Measurements from ENCODE around the gene PEX14. TPM values are rescaled to one million over a fixed set of nuclear protein-coding genes. Genes with fewer than 3 reads are reported as not detected.
"Not testable (repeated sequence)": the region's sequence is repeated elsewhere in the genome, so short reads cannot be mapped to it uniquely, and the experiment has no call there.

Gene PEX14, protein sequence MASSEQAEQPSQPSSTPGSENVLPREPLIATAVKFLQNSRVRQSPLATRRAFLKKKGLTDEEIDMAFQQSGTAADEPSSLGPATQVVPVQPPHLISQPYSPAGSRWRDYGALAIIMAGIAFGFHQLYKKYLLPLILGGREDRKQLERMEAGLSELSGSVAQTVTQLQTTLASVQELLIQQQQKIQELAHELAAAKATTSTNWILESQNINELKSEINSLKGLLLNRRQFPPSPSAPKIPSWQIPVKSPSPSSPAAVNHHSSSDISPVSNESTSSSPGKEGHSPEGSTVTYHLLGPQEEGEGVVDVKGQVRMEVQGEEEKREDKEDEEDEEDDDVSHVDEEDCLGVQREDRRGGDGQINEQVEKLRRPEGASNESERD
- 7.7 and 8.5 TPM in 2 replicates for total RNA-seq

DNA sequence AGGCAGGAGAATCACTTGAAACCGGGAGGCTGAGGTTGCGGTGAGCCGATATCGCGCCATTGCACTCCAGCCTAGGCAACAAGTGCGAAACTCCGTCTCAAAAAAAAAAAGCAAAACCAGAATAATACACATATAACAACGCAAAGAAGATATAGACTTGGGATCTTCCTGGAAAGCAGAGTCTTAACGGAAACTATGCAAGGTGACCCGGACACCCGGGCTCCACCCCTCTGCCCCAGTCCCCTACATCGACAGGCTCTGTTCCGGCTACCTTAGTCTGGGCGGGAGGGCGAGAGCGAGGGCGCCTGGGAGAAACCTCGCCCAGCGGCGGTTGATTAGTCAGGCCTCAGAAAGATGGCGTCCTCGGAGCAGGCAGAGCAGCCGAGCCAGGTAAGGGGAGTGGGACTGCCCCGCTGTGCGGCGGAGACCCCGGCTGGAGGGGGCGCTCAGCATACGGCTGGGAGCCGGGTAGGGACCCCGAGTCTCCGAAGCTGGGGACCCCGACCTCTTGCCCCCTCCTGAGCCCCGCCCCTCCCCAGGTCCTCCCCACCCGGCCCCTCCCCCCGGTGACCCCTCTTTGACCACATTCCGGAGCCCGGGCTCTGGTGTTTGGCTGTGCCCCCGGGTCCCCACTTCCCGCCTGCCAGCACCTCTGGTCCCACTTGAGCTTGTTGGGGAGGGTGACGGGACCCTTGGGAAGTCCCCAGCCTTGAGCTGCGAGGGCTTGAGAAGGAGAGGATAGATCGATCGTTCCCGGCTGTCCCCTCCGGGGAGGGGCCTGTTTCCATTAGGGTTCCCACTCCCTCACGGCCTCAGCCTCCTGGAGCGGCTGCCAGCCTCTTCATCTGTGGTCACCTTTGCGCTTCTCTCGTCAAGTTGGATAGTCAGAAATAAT, at the start of gene PEX14:
Gene PEX14, plus strand, starts transcription at position 338 of the 895 bp plus-strand sequence. Its CDS starts 17 bp downstream, at position 355.
- peak; percentile 84 to 87 for DNase-seq (ENCODE audit: low read depth in 2 of 2)

DNA sequence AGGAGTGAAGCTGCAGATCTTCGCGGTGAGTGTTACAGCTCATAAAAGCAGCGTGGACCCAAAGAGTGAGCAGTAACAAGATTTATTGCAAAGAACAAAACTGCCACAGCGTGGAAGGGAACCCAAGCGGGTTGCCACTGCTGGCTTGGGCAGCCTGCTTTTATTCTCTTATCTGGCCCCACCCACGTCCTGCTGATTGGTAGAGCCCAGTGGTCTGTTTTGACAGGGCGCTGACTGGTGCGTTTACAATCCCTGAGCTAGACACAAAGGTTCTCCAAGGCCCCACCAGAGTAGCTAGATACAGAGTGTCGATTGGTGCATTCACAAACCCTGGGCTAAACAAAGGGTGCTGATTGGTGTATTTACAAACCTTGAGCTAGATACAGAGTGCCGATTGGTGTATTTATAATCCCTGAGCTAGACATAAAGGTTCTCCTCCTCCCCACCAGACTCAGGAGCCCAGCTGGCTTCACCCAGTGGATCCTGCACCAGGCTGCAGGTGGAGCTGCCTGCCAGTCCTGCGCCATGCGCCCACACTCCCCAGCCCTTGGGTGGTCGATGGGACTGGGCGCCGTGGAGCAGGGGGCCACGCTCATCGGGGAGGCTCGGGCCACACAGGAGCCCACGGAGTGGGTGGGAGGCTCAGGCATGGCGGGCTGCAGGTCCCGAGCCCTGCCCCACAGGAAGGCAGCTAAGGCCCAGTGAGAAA, 48.8 kb upstream of the PEX14 start:
- not testable (repeated sequence) for DNase-seq (ENCODE audit: low read depth in 2 of 2)

DNA sequence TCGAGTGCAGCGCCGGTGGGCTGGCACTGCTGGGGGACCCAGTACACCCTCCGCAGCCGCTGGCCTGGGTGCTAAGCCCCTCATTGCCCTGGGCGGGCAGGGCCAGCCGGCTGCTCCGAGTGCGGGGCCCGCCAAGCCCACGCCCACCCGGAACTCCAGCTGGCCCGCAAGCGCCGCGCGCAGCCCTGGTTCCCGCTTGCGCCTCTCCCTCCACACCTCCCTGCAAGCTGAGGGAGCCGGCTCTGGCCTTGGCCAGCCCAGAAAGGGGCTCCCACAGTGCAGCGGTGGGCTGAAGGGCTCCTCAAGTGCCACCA, 48.3 kb upstream of the PEX14 start:
- not testable (repeated sequence) for DNase-seq (ENCODE audit: low read depth in 2 of 2)

DNA sequence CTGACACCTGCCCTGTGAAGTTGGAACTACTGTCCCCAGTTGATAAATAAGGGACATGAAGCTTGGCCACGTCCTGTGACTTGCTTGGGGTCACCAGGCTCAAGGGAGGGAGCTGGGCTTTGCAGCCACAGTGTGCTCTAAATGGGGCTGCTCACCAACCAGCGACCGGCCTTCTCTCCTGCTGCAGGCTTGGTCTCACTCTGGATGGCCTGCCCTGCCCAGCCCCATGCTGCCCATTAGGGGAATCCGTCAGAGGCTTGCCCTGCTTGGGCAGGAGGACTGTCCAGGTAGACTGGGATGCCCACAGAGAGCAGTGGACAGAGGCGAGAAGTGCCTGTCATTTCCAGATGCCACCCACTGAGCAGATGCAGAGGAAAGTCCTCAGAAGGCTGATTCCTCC, 45.8 kb upstream of the PEX14 start:
- no peak for DNase-seq (ENCODE audit: low read depth in 2 of 2)

DNA sequence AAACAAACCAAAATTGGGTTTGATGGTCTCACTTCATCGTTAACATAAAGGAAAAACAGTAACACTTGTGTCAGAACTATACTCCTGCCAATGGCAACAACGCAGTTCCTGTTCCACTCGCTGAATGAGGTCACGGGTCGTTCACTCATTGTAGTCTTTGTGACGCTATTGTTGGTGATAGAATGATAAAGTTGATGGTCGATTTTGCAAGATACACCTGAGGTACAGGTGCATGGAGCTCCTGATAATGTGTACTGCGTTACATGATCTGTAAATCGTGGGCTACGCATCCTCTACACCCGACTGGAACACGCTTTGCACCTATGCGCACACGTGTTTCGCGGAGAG, 44.9 kb upstream of the PEX14 start:
- DNase-seq (ENCODE audit: low read depth in 2 of 2), result peak; percentile 73 to 96

DNA sequence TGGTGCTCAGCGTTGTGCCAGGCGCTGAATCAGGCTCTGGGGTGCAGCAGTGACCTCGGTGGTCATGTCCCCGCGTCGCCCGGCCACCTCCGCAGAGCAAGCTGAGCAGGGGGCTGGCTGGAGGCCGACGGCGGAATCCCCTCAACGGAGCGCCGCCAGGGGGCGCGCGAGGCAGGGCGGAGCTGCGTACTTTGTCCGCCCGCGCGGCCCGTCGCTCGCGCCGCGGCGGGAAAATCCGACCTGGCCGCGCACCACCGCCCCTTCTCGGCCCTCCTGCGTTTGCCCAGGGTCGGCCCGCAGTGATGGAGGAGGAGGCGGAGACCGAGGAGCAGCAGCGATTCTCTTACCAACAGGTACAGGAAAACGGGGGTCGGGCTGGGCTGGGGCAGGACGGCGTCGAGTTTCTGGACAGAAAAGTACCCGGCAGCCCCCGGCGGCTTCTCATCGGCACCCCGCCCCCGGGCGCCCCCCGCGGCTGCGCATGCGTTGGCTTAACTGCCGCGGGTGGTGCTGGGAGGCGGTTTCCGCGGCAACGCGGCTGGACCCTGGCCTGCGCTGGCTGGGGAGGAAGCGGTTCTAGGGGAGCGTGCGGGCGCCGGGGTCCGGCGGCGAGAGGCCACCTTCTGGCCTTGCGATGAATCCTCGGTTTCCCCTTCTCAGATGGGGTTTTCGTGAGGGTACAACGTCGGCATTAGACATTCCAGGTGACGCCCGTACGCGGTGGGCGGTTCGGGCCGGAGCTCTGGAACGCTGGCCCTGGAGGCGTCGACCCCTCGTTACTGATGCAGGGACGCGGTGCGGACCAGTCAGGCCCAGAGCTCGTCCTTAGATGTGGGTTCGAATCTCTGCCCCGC, 44.3 kb upstream of the PEX14 start, which contains the start of gene CENPS:
Gene CENPS, plus strand, starts transcription at position 218 of the 854 bp plus-strand sequence. Its CDS starts 85 bp downstream, at position 303.
- DNase-seq (ENCODE audit: low read depth in 2 of 2), result peak; percentile 87 to 90

DNA sequence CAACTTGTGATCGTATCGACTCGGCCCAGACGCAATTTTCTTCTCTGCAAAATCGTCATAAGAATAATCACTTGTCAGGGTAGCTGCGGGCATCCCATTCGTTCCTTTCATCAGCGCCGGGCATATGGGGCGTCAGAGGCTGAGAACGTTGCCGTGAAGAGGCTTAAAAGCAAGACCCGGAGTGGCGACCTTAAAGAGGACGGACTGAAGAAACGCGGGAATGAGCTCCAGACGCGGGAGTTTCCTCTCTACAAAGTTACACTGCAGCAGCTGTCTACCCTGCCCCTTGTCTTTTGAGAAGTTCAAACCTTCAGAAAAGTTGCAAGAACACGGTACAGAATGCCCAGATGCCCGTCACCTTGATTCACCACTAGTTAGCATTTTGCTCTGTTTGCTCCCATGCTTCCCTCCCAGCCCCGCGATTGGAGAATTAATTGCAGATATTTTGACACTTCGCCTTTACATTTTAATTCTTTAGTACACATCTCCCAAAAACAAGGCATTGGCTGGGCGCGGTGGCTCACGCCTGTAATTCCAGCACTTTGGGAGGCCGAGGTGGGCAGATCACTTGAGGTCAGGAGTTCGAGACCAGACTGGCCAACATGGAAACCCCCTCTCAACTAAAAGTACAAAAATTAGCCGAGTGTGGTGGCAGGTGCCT, 43.5 kb upstream of the PEX14 start:
- DNase-seq (ENCODE audit: low read depth in 2 of 2), result no peak

DNA sequence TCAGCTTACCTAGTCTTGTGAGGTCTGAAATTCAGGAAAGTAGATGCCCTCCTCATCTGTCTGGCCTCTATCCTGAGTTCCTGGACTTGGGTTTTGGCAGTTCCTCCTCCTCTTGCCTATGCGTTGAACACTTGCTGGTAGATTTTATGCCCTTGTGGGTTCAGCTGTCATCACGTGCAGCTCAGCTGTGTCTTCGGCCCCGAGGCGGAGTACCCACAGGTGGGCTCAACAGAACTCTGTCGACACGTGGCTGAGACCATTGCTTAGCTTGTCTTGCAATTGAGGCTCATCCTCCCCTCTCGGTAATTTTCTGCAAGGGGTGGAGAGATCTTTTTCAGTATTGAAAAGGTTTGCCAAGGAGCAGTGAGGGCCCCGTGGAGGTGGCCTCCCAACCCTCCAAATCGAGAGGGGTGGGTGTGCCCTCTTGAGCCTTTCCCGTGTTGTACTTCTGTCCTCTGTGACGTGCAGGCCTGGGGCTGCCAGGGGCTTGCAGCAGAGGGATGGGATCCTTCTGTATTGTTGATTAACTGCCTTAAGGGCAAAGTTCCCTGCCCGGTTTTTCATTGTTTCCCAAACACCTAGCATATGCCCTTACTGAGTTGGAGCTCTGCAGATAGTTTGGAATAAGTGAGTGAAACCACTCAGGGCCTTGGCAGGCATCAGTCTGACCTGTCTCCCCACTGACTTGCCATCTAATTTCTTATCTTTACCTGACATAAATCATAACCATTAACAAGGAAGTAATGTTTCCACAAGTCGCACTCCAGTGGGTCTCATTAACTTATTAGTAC, 41.6 kb upstream of the PEX14 start:
- DNase-seq (ENCODE audit: low read depth in 2 of 2), result no peak

DNA sequence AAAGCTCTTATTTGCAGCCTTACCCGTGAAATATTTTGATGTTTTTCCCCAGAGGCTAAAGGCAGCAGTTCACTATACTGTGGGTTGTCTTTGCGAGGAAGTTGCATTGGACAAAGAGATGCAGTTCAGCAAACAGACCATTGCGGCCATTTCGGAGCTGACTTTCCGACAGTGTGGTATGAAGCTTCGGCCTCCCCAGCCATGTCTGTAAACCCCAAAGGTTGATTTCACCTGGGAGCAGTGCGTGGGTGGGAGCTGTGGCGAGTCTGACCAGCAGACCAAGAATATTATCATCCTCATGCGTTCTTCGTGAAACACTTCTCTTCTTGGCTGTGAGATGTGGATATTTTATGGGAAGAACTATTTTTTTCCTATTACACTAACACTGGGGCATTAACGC, 41.0 kb upstream of the PEX14 start:
- DNase-seq (ENCODE audit: low read depth in 2 of 2), result no peak

DNA sequence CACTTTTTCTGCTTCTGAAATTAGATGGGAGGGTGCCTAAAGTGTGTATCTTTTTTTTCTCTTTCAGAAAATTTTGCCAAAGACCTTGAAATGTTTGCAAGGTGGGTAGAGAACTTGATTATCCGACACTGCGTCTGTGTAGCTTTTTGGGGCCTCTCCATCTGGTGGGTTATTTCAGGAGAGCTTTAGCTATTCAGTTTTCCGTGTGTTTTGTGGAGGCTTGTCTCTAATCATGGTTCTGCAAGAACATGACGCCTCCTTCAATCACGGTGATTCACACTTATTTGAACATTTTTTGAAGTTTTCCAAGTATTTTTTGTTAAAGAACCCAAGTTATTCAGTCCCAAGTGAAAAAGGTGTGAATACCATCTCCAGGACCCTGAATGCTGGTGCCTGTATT, 40.2 kb upstream of the PEX14 start:
- DNase-seq (ENCODE audit: low read depth in 2 of 2), result no peak

DNA sequence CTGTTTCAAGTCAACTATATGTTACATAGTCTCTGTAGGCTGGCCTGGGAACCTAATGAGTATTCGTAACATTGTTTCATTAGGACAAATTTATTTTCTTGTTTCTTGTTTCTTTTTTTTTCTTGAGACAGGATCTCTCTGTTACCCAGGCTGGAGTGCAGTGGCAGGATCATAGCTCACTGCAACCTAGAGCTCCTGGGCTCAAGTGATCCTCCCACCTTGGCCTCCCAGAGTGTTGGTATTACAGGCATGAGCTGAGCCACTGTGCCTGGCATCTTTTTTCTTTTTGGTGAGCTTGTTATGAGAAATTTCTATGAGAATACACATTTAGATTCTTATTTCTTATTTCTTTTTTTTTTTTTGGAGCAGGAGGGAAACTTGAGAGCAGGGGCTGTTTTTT, 37.7 kb upstream of the PEX14 start:
- no peak for DNase-seq (ENCODE audit: low read depth in 2 of 2)

DNA sequence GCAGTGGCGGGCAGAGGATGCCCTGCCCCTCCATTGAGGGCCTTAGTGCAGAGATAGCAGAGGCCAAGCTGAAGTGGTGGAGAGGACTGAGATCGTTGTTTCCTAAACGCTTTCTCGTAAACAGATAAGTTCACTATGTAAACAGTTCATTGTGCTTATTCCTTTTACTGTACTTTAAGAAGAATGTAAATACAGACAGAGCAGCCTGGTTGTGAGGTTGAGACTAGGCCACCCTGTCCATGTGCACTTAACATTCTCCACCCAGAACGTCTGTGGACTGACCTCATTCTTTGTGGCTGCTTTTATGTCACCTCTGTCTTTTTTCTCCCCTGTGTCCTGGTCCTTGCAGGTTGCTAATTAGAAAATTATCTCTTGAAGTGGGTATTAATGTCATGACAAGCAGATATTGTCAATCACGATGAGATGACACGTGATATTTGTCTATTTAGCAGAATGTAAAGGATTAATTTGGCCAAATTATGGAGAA, 36.0 kb upstream of the PEX14 start:
- no peak for DNase-seq (ENCODE audit: low read depth in 2 of 2)

DNA sequence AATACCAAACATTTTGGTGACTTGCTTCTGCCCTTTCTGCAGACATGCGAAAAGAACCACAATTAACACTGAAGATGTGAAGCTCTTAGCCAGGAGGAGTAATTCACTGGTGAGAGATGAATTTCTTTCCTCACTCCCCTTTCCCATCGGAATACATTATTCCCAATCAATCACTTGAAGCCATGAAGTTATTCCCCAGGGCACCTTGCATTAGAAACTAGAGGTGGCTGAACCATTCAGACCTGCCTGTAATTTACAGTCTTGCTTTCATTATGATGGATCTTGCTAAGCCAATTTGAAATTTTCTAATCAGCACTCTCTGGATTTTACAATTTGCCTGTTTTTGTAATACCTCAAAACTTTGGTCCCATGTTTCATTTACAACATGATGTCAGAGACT, 34.4 kb upstream of the PEX14 start:
- DNase-seq (ENCODE audit: low read depth in 2 of 2), result no peak

DNA sequence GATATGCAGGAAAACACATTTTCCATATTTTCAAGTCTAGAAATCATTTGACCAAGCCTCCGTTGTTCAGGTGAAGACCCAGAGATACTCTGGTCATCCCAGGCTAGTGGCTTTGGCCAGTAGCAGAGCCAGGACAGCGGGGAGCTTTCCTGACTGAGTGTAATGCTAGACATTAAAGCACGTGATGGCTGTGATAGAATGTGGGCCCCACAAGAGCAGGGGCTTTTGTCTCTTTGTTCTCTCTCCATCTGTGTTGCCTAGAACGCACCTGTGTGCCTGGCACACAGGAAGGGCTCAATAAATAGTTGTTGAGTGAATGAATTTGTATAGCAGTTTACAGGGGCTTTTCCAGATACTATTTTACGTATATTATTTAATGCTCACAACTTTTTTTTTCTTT, 34.0 kb upstream of the PEX14 start:
- DNase-seq (ENCODE audit: low read depth in 2 of 2), result no peak

DNA sequence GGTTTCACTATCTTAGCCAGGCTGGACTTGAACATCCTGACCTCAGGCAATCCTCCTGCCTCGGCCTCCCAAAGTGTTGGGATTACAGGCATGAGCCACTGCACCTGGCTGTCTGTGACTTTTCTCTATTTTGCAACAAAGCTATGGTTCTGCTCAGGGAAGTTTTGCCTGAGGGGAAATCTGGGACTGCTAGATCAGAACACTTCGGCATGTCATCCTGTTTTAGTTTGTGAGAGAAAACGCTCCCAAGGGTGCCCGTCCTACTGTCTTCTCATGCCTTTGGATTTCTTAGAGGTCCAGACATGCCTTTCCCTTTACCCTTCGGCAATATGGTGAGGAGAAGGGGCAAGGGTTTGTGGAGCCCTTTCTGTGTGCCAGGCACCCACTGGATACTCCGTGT, 30.5 kb upstream of the PEX14 start:
- no peak for DNase-seq (ENCODE audit: low read depth in 2 of 2)

DNA sequence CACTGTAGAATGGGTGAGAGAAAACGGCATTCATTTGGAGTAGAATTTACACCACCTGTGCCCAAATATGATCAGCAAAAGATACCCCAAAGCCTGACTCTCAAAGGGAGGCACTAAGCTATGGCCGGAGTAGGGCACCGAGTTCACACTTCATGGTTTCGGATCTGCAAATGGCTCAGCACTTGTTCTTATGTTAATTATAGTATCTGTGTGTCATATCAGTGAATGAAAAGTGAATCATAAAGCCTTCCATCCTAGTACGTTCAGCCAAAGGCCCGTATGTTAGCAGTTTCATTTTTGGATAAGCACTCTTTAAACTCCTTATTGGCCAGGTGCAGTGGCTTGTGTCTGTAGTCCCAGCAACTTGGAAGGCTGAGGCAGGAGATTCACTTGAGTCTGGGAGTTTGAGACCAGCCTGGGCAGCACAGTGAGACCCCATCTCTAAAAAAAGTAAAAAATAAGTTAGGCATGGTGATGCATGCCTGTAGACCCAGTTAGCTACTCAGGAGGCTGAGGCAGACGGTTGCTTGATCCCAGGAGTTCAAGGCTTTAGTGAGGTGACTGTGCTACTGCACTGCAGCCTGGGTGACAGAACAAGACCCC, 29.9 kb upstream of the PEX14 start:
- peak in 1 of 2 donors; percentile 24 for DNase-seq (ENCODE audit: low read depth in 2 of 2)

DNA sequence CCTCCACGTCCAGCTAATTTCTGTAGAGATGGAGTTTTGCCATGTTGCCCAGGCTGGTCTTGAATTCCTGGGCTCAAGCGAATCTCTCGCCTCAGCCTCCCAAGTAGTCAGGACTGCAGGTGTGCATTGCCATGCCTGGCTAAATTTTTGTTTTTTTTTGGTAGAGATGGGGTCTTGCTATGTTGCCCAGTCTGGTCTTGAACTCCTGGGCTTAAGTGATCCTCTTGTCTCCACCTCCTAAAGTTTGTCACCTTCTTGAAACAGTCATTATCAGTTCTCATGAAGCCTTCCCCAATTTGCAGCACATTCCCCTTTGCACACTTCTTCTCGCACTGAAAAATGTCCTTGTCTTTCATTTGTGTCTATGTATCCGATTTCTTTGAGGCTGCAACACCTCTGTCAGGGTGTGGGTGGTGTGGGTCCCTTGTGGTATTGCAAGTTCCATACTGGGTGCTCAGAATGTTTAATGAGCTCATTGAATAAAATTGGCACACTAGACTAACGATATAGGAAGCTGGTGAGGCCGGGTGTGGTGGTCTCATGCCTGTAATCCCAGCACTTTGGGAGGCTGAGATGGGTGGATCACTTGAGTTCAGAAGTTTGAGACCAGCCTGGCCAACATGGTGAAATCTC, 27.8 kb upstream of the PEX14 start:
- no peak for DNase-seq (ENCODE audit: low read depth in 2 of 2)

DNA sequence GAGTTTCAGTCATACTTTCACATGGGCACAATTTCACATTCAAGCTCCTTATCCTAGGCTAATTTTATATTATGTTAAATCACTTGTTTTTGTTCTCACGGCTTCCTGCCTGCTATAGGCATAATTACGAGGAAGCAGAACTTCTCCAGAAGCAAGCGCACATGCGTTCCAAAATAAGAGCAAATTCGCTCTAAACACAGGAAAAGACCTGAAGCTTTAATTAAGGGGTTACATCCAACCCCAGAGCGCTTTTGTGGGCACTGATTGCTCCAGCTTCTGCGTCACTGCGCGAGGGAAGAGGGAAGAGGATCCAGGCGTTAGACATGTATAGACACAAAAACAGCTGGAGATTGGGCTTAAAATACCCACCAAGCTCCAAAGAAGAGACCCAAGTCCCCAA, 25.0 kb upstream of the PEX14 start, which contains the start of gene CORT:
Gene CORT, plus strand, starts transcription at position 281 of the 400 bp plus-strand sequence. CDS start 193 bp downstream, outside the sequence.
- DNase-seq (ENCODE audit: low read depth in 2 of 2), result no peak

Measured in lung microvascular endothelial cell (primary cell).